Measurements from ENCODE around the gene AGAP6.
"Not testable (repeated sequence)": the region's sequence is repeated elsewhere in the genome, so short reads cannot be mapped to it uniquely, and the experiment has no call there.

The AGAP6 gene

GRCh38 chr10:49988376-49988775 lies at the start of gene AGAP6:
Gene AGAP6, plus strand, starts transcription at chr10:49988406. Its CDS starts 310 bp downstream, at chr10:49988716.
- not testable (repeated sequence) for H3K27ac ChIP-seq (ENCODE audit: low read depth, low read length, poor library complexity, severe bottlenecking); H3K4me2 ChIP-seq (ENCODE audit: low read length); H3K9ac ChIP-seq (ENCODE audit: low read length); H3K4me3 ChIP-seq (ENCODE audit: low read depth, low read length, poor library complexity, severe bottlenecking); H3K9me2 ChIP-seq (ENCODE audit: low read depth, low read length); H3K4me1 ChIP-seq (ENCODE audit: insufficient read depth, low read length, severe bottlenecking); H3K36me3 ChIP-seq (ENCODE audit: insufficient read depth, low read length); H2AFZ ChIP-seq (ENCODE audit: low read length); H3K79me2 ChIP-seq (ENCODE audit: insufficient read depth, low read length); H3K9me3 ChIP-seq (ENCODE audit: low read length); H3F3A ChIP-seq (ENCODE audit: insufficient read depth, low read length); H3K27me3 ChIP-seq (ENCODE audit: insufficient read depth, low read length); H4K20me1 ChIP-seq (ENCODE audit: insufficient read depth, low read length)

GRCh38 chr10:49941447-49942338 lies 46.5 kb upstream of the AGAP6 start, which contains the start of the genes PARG and TIMM23B:
Gene PARG, minus strand, starts transcription at chr10:49942027. Its CDS starts 302 bp downstream, at chr10:49941725.
Gene TIMM23B, plus strand, starts transcription at chr10:49942053. Its CDS starts 142 bp downstream, at chr10:49942195.
- not testable (repeated sequence) for H3K9me2 ChIP-seq (ENCODE audit: low read depth, low read length); H3F3A ChIP-seq (ENCODE audit: insufficient read depth, low read length); H2AFZ ChIP-seq (ENCODE audit: low read length); H3K36me3 ChIP-seq (ENCODE audit: insufficient read depth, low read length); H4K20me1 ChIP-seq (ENCODE audit: insufficient read depth, low read length); H3K27me3 ChIP-seq (ENCODE audit: insufficient read depth, low read length); H3K9me3 ChIP-seq (ENCODE audit: low read length)
- Histone ChIP-seq H3K79me2 (ENCODE audit: insufficient read depth, low read length) (peaks cover 42% of the 10 kb centered on the region), H3K4me3 (ENCODE audit: low read depth, low read length, poor library complexity, severe bottlenecking) (peak within 1 kb of the TSS; percentile 92), H3K27ac (ENCODE audit: low read depth, low read length, poor library complexity, severe bottlenecking) (peak within 1 kb of the TSS; percentile 48), H3K4me2 (ENCODE audit: low read length) (peak within 1 kb of the TSS; percentile 96), H3K9ac (ENCODE audit: low read length) (peak within 1 kb of the TSS; percentile 97), H3K4me1 (ENCODE audit: insufficient read depth, low read length, severe bottlenecking) (peaks cover 21% of the 10 kb centered on the region)

- H3K27me3 ChIP-seq (ENCODE audit: insufficient read depth, low read length); H4K20me1 ChIP-seq (ENCODE audit: insufficient read depth, low read length); H3K9me3 ChIP-seq (ENCODE audit: low read length); H3F3A ChIP-seq (ENCODE audit: insufficient read depth, low read length); H3K9me2 ChIP-seq (ENCODE audit: low read depth, low read length); H2AFZ ChIP-seq (ENCODE audit: low read length): not testable (repeated sequence)
- H3K36me3 ChIP-seq (ENCODE audit: insufficient read depth, low read length) = peaks cover 11% of the 10 kb centered on the region
- peak overlapping the region; percentile 92 for H3K4me3 ChIP-seq (ENCODE audit: low read depth, low read length, poor library complexity, severe bottlenecking)
- H3K9ac ChIP-seq (ENCODE audit: low read length) = peak overlapping the region; percentile 97
- peak overlapping the region; percentile 96 for H3K4me2 ChIP-seq (ENCODE audit: low read length)
- peaks cover 42% of the 10 kb centered on the region for H3K79me2 ChIP-seq (ENCODE audit: insufficient read depth, low read length)
- H3K27ac ChIP-seq (ENCODE audit: low read depth, low read length, poor library complexity, severe bottlenecking) = peak overlapping the region; percentile 48
- H3K4me1 ChIP-seq (ENCODE audit: insufficient read depth, low read length, severe bottlenecking) = peaks cover 21% of the 10 kb centered on the region
Measured at GRCh38 chr10:49942339-49942705, 45.9 kb upstream of the AGAP6 start.

- H3K79me2 ChIP-seq (ENCODE audit: insufficient read depth, low read length) = peaks cover 34% of the 10 kb centered on the region
- peak overlapping the region; percentile 7 for H3K4me3 ChIP-seq (ENCODE audit: low read depth, low read length, poor library complexity, severe bottlenecking)
- not testable (repeated sequence) for H4K20me1 ChIP-seq (ENCODE audit: insufficient read depth, low read length); H3F3A ChIP-seq (ENCODE audit: insufficient read depth, low read length); H3K9me3 ChIP-seq (ENCODE audit: low read length); H3K9ac ChIP-seq (ENCODE audit: low read length); H3K9me2 ChIP-seq (ENCODE audit: low read depth, low read length); H3K27ac ChIP-seq (ENCODE audit: low read depth, low read length, poor library complexity, severe bottlenecking); H2AFZ ChIP-seq (ENCODE audit: low read length); H3K27me3 ChIP-seq (ENCODE audit: insufficient read depth, low read length)
- peaks cover 21% of the 10 kb centered on the region for H3K4me1 ChIP-seq (ENCODE audit: insufficient read depth, low read length, severe bottlenecking)
- H3K4me2 ChIP-seq (ENCODE audit: low read length) = peak overlapping the region; percentile 11; the same call in 1 of the 2 replicates
- peaks cover 14% of the 10 kb centered on the region for H3K36me3 ChIP-seq (ENCODE audit: insufficient read depth, low read length)
Measured at GRCh38 chr10:49943607-49944006, 44.6 kb upstream of the AGAP6 start.

- H3K79me2 ChIP-seq (ENCODE audit: insufficient read depth, low read length) = peaks cover 15% of the 10 kb centered on the region
- H4K20me1 ChIP-seq (ENCODE audit: insufficient read depth, low read length); H2AFZ ChIP-seq (ENCODE audit: low read length): not testable (repeated sequence)
Measured at GRCh38 chr10:49948142-49948541, 40.1 kb upstream of the AGAP6 start.

GRCh38 chr10:49948737-49949136 lies 39.5 kb upstream of the AGAP6 start:
- H3K9ac ChIP-seq (ENCODE audit: low read length); H3K4me2 ChIP-seq (ENCODE audit: low read length); H3K27ac ChIP-seq (ENCODE audit: low read depth, low read length, poor library complexity, severe bottlenecking); H3K4me3 ChIP-seq (ENCODE audit: low read depth, low read length, poor library complexity, severe bottlenecking); H3K27me3 ChIP-seq (ENCODE audit: insufficient read depth, low read length); H2AFZ ChIP-seq (ENCODE audit: low read length); H4K20me1 ChIP-seq (ENCODE audit: insufficient read depth, low read length); H3F3A ChIP-seq (ENCODE audit: insufficient read depth, low read length); H3K9me2 ChIP-seq (ENCODE audit: low read depth, low read length); H3K79me2 ChIP-seq (ENCODE audit: insufficient read depth, low read length); H3K4me1 ChIP-seq (ENCODE audit: insufficient read depth, low read length, severe bottlenecking); H3K9me3 ChIP-seq (ENCODE audit: low read length): not testable (repeated sequence)
- H3K36me3 ChIP-seq (ENCODE audit: insufficient read depth, low read length) = peaks cover 17% of the 10 kb centered on the region

More at GRCh38 chr10:49948142-49948541, 40.1 kb upstream of the AGAP6 start:
- not testable (repeated sequence) for H3K4me1 ChIP-seq (ENCODE audit: insufficient read depth, low read length, severe bottlenecking); H3K27me3 ChIP-seq (ENCODE audit: insufficient read depth, low read length); H3K9ac ChIP-seq (ENCODE audit: low read length); H3F3A ChIP-seq (ENCODE audit: insufficient read depth, low read length); H3K9me3 ChIP-seq (ENCODE audit: low read length); H3K4me2 ChIP-seq (ENCODE audit: low read length); H3K27ac ChIP-seq (ENCODE audit: low read depth, low read length, poor library complexity, severe bottlenecking); H3K9me2 ChIP-seq (ENCODE audit: low read depth, low read length); H3K4me3 ChIP-seq (ENCODE audit: low read depth, low read length, poor library complexity, severe bottlenecking)
- H3K36me3 ChIP-seq (ENCODE audit: insufficient read depth, low read length) = peaks cover 17% of the 10 kb centered on the region

- not testable (repeated sequence) for H3K9ac ChIP-seq (ENCODE audit: low read length); H4K20me1 ChIP-seq (ENCODE audit: insufficient read depth, low read length); H3K4me2 ChIP-seq (ENCODE audit: low read length); H3K4me3 ChIP-seq (ENCODE audit: low read depth, low read length, poor library complexity, severe bottlenecking); H3K27me3 ChIP-seq (ENCODE audit: insufficient read depth, low read length); H3F3A ChIP-seq (ENCODE audit: insufficient read depth, low read length); H3K9me2 ChIP-seq (ENCODE audit: low read depth, low read length); H2AFZ ChIP-seq (ENCODE audit: low read length); H3K27ac ChIP-seq (ENCODE audit: low read depth, low read length, poor library complexity, severe bottlenecking); H3K4me1 ChIP-seq (ENCODE audit: insufficient read depth, low read length, severe bottlenecking); H3K79me2 ChIP-seq (ENCODE audit: insufficient read depth, low read length); H3K9me3 ChIP-seq (ENCODE audit: low read length)
- H3K36me3 ChIP-seq (ENCODE audit: insufficient read depth, low read length) = peaks cover 18% of the 10 kb centered on the region
Measured at GRCh38 chr10:49952006-49952405, 36.2 kb upstream of the AGAP6 start.

All from OCI-LY1 (cell line).